HG03139 (cell line): ENCODE data around the gene PPP2R5B.

ENCODE experiments used
- ATAC-seq: cut with Tn5 transposase; IDR thresholded peaks from one replicate; pipeline ENCODE4 v1.9.1; 2021; ENCODE audit not compliant: unreplicated experiment

PPP2R5B gene

DNA sequence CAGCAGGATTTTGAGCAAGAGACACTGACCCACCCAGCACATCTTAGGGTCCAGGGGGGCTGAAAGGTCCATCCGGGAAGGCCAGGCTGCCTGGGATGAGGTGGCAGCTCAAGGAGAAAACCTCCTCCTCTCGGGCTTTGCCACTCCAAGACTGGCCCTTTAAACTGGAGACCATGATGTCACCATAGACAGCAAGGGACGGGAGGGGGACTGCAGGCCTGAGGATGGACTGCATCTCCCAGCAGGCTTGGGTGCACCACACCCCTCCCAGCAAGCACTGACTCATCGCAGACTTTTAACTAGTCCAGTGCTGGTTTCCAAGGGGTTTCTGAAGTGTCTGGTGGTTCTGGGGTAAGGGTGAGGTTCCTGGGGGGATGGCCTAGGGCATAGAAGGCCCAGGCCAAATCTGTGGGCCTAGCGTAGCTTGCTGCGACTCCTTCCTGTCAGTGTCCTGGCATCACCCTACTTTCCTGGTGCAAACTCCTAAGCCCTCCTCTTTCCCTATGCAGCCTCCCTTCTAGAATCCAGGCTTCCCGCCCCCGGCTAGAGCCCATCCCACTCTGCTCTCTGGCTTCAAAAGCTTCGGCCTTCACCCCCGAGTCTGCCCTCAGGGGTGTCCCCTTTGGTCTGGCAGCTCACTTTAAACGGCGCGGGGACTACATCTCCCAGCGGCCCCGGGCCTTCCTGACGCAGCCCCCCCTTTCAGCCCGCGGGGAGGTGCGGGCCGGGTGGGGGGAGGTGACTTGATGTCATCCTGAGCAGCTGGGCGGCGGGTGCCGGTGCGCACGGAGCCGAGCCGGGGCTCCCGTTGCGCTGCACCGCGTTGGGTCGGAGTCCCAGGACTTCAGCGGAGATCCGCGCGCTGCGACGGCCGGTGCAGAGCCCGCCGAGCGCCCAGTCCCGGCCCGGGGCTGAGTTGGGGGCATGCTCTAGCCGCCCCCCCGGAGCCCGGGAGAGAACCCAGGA lies at the start of gene PPP2R5B:
Gene PPP2R5B (plus strand): TSS at position 746 of the 966 bp plus-strand sequence. CDS start 1,046 bp downstream, outside the sequence.
- ATAC-seq, result peak; percentile 73

- ATAC-seq, result no peak
These were observed 48.9 kb upstream of the PPP2R5B start for GRCh38 chr11:64875369-64876228.

DNA sequence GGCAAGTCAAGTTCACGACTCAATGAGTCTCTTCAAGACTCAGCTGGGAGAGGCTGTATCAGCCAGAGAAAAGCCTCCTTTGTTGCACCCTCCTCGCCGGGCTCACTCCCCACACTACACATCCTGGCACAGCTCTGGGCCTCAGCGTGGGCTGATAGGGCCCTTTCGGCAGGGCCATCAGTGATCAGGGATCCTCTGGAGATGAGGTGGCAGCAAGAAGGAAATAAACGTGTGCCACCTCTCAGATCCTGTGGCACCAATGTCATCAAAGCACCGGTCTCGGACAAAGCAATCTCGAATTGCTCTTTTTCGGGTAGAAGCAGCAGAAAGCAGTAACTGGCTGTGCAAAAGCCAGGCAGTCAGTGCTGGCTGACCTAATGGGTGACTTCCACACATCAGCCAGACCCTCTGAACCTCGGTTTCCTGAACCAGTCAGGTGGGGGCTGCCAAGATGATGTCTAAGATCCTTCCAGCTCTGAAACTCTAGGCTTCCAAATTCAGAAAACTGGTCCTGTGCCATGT lies 48.2 kb upstream of the PPP2R5B start:
- ATAC-seq, result no peak

DNA sequence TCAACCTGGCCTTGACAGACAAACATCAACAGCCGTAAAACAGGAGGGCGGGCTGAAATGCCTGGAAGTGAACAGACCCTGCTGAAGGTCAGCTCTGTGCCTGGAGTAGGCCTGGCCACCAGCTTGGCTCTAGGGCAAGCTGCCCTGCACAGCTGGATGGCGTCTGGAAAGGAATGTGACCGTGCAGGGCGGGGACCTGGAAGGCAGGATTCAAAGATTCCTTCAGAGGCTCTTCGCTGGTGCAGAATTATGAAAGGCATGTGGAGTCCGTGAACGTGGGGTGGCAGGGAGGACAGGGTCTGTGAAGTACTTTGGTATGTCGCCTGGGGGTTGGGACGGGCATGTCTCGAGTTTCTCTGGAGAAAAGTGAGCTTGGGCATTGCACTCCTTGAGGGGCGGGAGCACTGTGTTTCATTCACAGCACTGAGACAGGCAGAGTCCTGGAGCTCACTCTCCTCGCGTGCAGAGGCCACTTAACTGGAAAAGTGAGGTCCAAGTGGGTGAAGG lies 47.6 kb upstream of the PPP2R5B start:
- no peak for ATAC-seq

DNA sequence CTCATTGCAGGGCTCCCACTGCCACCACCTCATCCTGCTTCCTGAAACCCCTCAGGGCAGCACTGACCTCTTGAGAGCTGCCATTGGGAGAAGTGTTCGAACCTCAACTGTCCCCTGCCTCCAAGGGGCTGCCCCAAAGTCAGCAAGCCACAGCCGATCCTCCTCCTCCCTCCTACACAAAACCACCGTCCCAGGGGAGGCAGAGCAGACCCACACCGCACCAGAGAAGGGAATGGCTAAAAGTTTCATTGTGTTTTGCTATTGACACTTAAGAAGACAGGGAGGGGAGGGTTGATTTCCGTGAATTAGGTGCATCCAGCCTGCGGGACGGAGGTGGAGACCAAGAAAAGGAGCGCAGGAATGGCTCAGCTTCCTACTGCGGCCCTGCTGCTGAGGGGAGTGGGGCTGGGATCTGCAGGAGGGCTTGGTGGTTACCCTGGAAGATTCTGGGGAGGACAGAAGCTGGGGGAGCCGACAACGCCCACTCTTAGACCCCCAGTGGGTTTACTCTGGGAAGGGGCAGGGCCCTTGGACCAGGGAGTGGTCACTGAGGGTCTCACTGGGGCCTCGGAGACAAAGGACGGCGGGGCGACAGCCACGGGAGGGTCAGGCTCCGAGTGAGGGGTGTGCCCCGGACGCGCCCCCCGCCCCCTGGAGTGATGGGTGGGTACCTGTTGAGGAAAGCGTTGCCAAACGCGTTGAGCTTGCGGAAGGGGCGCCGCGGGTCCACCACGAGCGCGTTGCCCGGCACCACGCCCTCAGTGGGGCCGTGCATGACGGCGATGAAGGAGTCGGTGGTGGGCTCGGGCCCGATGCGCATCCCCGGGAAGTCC lies 46.9 kb upstream of the PPP2R5B start:
- ATAC-seq, result no peak

DNA sequence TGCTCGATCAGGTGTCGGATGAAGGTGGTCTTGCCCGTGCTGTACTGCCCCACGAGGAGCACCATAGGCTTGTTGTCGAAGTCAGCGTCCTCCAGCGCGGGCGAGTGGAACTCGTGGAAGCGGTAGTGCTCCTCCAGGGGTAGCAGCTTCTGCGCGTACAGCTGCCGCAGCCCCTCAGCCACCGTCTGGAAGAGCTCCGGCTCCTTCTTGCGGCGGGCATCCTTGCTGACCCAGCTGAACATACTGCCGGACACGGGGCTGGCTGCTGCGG lies 46.3 kb upstream of the PPP2R5B start:
- ATAC-seq, result peak; percentile 14

DNA sequence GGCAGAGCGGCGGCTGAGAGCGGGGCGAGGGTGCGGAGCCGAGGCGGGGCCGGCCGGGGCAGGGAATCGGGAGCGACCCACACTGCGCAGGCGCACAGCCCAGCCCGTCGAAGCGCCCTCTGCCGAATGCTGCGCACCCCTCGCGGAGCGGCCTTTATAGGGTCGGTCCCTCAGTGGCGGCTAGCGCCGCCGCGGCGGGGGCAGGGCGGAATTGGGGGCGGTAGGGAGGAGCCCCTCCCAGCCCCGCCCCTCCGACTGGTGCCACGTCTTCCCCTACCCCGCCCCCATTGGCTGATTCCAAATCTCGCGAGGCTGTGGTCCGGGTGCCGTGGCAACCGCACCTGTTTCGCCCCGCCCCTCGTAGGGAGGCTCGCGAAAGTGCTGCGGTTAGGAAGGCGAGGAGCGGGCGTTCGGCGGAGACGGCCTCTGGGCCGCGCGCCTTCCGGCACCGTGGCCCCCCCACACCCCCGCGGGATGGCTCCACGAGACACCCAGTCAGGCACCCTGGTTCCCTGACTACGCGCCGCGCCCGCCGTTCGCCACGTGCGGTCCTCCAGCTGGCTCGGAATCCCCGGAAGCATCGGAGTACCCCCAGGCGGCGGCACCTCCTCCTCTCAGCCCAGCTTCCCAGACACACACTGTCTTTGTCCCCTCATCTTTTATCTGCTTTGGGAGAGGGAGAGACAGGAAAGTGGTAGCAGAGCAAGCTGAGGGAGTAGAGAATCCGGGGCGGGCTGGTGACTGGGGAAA lies 45.8 kb upstream of the PPP2R5B start, which contains the start of gene EHD1:
Gene EHD1 (minus strand): TSS at position 128 of the 750 bp plus-strand sequence. CDS start 157 bp downstream, outside the sequence.
- peak; percentile 58 for ATAC-seq

GRCh38 chr11:64879244-64879900 lies 45.1 kb upstream of the PPP2R5B start:
- ATAC-seq, result no peak

GRCh38 chr11:64880240-64881001 lies 44.1 kb upstream of the PPP2R5B start:
- ATAC-seq, result no peak

DNA sequence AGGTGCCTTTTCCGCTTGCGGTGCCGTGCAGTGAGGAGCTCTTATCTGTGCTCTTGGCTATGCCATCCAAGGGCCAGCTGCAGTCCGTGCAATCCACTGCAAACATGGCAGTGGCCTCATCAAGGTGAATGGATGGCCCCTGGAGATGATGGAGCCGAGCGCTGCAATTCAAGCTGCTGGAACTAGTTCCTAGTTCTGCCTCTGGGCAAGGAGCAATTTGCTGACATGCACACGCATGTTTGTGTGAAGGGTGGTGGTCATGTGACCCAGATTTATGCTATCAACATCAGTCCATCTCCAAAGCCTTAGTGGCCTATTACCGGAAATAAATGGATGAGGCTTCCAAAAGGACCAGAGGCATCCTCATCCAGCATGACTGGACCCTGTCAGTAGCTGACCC lies 43.0 kb upstream of the PPP2R5B start:
- no peak for ATAC-seq

DNA sequence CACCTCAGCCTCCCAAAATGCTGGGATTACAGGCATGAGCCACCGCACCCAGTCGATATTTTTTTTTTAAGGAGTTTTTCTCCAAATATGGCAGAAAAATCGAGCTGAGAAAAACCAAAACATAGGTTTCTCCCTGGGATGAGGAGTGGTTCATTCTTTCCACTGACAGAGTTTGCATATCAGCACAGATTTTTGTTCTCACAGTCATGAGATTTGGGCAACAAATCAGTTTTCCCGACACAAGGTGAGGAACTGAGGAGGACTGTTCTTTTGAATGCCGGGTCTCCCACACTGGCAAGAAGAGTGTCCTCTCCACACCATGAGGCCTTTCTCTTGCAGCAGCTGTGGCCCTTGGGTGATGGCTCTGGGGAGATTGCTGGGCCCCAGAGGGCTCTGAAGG lies 42.2 kb upstream of the PPP2R5B start:
- no peak for ATAC-seq

- no peak for ATAC-seq
These were observed 40.9 kb upstream of the PPP2R5B start for GRCh38 chr11:64883575-64883974.

DNA sequence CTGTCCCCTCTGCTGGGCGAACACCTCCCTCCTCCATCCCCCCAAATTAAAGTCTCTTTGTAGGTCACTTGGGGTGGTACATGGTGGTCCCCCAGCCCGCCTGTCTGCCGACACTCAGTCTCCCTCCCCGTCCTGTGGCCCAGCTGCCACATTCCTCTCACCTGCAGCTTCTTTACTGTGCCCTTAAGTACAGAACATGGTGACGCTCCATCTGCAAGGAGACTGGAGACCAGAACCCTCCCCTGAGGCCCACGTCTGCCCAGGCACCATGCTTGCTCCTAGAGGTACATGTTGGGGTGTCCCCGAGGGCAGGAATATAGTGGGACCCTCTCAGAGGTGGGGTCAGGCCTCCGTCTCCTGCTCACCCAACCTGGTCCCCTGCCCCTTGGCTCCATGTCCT lies 40.5 kb upstream of the PPP2R5B start:
- no peak for ATAC-seq

GRCh38 chr11:64885367-64886286 lies 38.9 kb upstream of the PPP2R5B start:
- ATAC-seq, result no peak

GRCh38 chr11:64887234-64887756 lies 37.2 kb upstream of the PPP2R5B start:
- ATAC-seq, result no peak

DNA sequence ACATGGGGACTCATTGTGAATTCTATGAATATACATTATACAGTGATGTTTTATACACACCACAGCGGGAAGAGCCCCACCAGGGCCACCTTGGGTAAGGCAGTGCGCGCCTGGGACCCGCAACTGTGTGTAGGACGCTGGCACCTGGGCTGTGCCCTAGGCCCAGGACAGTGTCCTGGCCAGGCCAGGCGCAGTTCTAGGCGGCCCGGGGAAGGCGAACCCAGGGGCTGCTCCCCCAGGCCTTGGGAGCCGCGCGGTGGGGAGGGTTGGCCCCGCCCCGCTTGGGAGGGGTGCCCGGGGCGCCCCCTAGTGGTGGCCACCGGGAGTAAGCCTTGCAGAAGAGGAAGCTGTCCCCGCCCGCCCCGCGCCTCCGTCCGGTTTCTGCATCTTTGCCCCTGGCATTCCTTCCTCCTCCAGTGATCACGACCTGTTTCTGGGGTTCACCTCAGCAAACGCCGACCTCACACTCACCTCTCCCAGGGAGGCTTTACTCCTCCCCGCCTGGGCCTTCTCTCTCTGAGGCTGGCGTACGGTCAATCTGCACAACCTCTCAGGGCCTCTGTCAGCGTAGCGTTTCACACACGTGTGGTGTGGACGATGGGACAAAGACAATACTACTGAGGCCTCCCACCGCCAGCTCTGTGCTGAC lies 36.6 kb upstream of the PPP2R5B start:
- peak; percentile 64 for ATAC-seq

- ATAC-seq, result no peak
These were observed 36.1 kb upstream of the PPP2R5B start for GRCh38 chr11:64888406-64888728.
